GM21381 (cell line): ENCODE results near the gene PTTG1IP.
A peak's percentile ranks its signal among the peaks of the same experiment; 100 is the strongest.

ENCODE experiments used
- ATAC-seq: cut with Tn5 transposase; IDR thresholded peaks from one replicate; pipeline ENCODE4 v1.9.1; 2021; ENCODE audit warnings: mild to moderate bottlenecking, moderate library complexity; ENCODE audit not compliant: unreplicated experiment

The PTTG1IP gene

GRCh38 chr21:44813727-44814126 is 59.8 kb downstream of the PTTG1IP start:
- no peak for ATAC-seq

GRCh38 chr21:44813149-44813548 is 60.3 kb downstream of the PTTG1IP start:
- no peak for ATAC-seq

- no peak for ATAC-seq
These were observed 60.9 kb downstream of the PTTG1IP start for GRCh38 chr21:44812640-44813039.

- no peak for ATAC-seq
These were observed 62.7 kb downstream of the PTTG1IP start for GRCh38 chr21:44810779-44811178.

- no peak for ATAC-seq
These were observed 67.6 kb downstream of the PTTG1IP start for GRCh38 chr21:44805859-44806258.

GRCh38 chr21:44805226-44805625 is 68.3 kb downstream of the PTTG1IP start:
- ATAC-seq, result no peak

- ATAC-seq, result no peak
These were observed 68.7 kb downstream of the PTTG1IP start for GRCh38 chr21:44804762-44805161.

GRCh38 chr21:44803651-44804050 is 69.8 kb downstream of the PTTG1IP start:
- ATAC-seq, result no peak

- peak; percentile 16 for ATAC-seq
These were observed 70.9 kb downstream of the PTTG1IP start for GRCh38 chr21:44802396-44803153.

GRCh38 chr21:44801468-44802395 is 71.8 kb downstream of the PTTG1IP start, which contains the start of gene UBE2G2:
TSS of gene UBE2G2 (minus strand) at chr21:44801820. CDS start at chr21:44801748, 72 bp downstream.
- peak; percentile 86 for ATAC-seq

GRCh38 chr21:44800971-44801467 is 72.5 kb downstream of the PTTG1IP start:
- ATAC-seq, result no peak

- no peak for ATAC-seq
These were observed 73.4 kb downstream of the PTTG1IP start for GRCh38 chr21:44800103-44800502.

GRCh38 chr21:44799646-44800045 is 73.8 kb downstream of the PTTG1IP start:
- ATAC-seq, result no peak
